Right atrium auricular region (tissue), 2 donors: ENCODE measurements around the gene PAX7. TPM values are rescaled to one million over a fixed set of nuclear protein-coding genes. Genes with fewer than 3 reads are reported as not detected.

Experiments
- DNase-seq: peaks from one replicate; pipeline ENCODE4 v3.0.0-alpha.2; 2019; ENCODE audit warnings: low spot score
- H3K27ac ChIP-seq, 2 donors: fragments of 200-600 bp; sonication (generic); 1 replicate in 1 of 2; 2 replicates in 1 of 2; pipeline ENCODE4 v1.5.1; 2016 to 2019
- H3K27me3 ChIP-seq, 2 donors: fragments of 200-600 bp; sonication (generic); one replicate each; pipeline versions ENCODE4 v1.5.1 to v1.6.0; 2017 to 2019
- H3K36me3 ChIP-seq: fragments of 200-600 bp; sonication (generic); one replicate; pipeline ENCODE4 v1.5.1; 2016
- H3K4me1 ChIP-seq, 2 donors: fragments of 200-600 bp; sonication (generic); one replicate each; pipeline versions ENCODE4 v1.5.1 to v1.6.0; 2017 to 2019
- H3K4me3 ChIP-seq, 2 donors: fragments of 200-600 bp; sonication (generic); 1 replicate in 1 of 2; 2 replicates in 1 of 2; pipeline ENCODE4 v1.5.1; 2017 to 2019; ENCODE audit warnings: mild to moderate bottlenecking in 1 of 2, moderate library complexity in 1 of 2
- H3K9me3 ChIP-seq, 2 donors: fragments of 200-600 bp; sonication (generic); one replicate each; pipeline ENCODE4 v1.5.1; 2019
- total RNA-seq, 2 donors: library from RNA; depleted of rRNA; stranded (reverse); fragments of >200 nt; gene quantifications; one replicate each; pipeline ENCODE4 v1.1.0, GENCODE V29; 2016
- TF ChIP-seq, protein P1 (sequence below), 2 donors: fragments of 200-600 bp; sonication (generic); IDR thresholded peaks; one replicate each; pipeline ENCODE4 v1.5.1; 2019; ENCODE audit warnings: antibody characterized with exemption in 2 of 2

The PAX7 gene
- total RNA-seq, 2 donors from 2014 or later, result not detected

DNA sequence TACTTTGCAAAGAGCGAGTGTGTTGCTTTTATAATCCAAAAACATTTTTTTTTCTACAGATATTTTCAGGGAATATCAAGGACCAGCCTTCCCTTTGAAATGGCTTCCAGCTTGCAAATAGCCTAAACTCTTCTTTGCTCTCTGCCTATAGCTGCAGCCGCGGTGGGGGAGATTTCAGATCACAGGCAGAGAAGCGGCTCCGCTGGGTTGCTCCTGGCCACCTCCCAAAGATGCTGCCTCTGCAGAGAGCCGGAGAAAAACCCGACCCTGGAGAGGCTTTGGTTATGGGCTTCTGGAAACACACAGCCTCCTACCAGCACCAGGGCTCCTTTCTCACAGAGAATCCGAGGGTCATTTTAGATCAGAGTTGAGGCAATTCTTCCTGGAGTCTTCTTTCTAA, 18.6 kb upstream of the PAX7 start:
- H3K27ac ChIP-seq, result no peak overlapping the region
- H3K36me3 ChIP-seq, result no peaks in the 10 kb centered on the region
- TF ChIP-seq, protein P1, sequence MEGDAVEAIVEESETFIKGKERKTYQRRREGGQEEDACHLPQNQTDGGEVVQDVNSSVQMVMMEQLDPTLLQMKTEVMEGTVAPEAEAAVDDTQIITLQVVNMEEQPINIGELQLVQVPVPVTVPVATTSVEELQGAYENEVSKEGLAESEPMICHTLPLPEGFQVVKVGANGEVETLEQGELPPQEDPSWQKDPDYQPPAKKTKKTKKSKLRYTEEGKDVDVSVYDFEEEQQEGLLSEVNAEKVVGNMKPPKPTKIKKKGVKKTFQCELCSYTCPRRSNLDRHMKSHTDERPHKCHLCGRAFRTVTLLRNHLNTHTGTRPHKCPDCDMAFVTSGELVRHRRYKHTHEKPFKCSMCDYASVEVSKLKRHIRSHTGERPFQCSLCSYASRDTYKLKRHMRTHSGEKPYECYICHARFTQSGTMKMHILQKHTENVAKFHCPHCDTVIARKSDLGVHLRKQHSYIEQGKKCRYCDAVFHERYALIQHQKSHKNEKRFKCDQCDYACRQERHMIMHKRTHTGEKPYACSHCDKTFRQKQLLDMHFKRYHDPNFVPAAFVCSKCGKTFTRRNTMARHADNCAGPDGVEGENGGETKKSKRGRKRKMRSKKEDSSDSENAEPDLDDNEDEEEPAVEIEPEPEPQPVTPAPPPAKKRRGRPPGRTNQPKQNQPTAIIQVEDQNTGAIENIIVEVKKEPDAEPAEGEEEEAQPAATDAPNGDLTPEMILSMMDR (IDR thresholded peaks at IDR 0.05), result no peak
- peaks cover 0 to 8% of the 10 kb centered on the region in 2 donors for H3K9me3 ChIP-seq
- H3K4me3 ChIP-seq, result no peak overlapping the region
- DNase-seq, result no peak
- H3K4me1 ChIP-seq, result no peaks in the 10 kb centered on the region
- H3K27me3 ChIP-seq, result no peaks in the 10 kb centered on the region

DNA sequence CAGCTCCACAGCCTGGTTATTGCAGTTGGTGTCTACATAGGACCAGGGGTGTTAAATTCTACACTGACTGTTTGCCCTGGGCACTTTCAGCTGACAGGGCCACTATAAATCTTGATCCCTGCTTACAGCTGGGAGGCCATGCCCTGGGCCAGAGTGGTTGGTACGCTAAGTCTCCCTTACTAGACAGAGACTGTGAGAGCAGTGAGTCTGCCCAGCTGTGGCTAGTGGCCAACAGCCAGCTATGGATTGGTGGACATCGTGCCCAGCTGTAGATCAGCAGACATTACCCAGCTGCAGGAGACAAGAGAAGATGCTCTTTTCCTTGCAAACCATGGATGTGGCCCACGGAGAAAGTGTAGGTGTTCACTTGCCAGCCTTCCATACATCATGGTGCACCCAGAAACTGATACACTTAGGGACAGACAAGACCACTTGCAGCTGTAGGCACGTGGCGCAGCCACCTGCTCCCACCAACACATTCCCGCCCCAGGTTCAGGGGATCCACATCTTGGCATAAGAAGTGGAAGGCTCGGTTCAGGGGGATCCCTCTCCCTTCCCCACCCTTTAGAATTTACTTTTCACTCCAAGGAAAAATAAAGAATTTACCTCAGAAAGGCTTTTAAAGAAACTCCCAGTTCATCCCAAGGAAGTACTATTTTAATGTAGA, 16.4 kb upstream of the PAX7 start:
- no peaks in the 10 kb centered on the region for H3K4me1 ChIP-seq
- H3K9me3 ChIP-seq, result peaks cover 0 to 8% of the 10 kb centered on the region in 2 donors
- no peak overlapping the region for H3K4me3 ChIP-seq
- no peak for DNase-seq
- H3K27ac ChIP-seq, result no peak overlapping the region
- TF ChIP-seq, protein P1 (IDR thresholded peaks at IDR 0.05), result no peak
- H3K36me3 ChIP-seq, result no peaks in the 10 kb centered on the region
- no peaks in the 10 kb centered on the region for H3K27me3 ChIP-seq

DNA sequence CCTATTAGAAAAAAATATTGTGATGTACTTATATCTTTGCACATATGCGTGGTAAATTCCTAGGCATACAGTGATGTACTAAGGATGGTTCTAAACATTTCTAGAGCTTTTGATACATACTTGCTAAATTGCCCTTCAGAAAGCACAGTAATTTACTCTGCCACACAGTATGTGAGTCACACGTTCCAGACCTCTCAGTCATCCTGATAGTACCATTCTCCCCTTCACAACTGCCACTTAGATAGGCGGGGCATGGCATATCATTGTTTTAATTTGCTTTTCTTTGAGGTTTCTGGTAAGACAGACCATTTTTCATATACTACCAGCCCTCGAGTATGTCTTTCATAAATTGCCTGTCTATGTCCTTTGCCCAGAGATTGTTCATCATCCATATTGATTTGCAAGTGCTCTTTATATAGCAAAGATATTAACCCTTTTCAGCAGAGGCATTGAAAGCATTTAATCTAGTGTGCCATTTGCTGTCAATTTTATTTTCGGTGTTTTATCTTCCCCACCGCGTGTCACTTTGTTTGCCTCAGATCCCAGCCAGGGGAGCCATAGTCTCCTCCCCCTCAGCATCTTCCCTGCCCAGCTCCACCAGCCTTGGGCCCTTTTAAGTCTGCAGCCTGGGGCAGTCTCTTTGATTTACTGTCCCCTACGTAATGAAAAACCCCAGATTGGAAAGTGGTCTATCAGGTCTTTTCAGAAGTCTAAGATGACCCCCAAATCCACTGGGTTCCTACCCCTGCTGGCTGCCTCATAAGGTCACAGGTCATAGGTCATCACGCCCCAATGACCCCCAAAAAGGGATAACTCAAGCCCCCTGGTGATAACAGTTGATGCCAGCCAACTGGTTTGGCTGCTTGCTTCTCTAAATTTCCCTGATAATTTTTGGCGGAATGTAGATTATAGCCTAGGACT, 11.8 kb upstream of the PAX7 start:
- H3K36me3 ChIP-seq, result no peaks in the 10 kb centered on the region
- TF ChIP-seq, protein P1 (IDR thresholded peaks at IDR 0.05), result no peak
- H3K4me3 ChIP-seq, result no peak overlapping the region
- H3K9me3 ChIP-seq, result peaks cover 0 to 3% of the 10 kb centered on the region in 2 donors
- DNase-seq, result no peak
- no peak overlapping the region for H3K27ac ChIP-seq
- no peaks in the 10 kb centered on the region for H3K4me1 ChIP-seq
- H3K27me3 ChIP-seq, result no peaks in the 10 kb centered on the region

DNA sequence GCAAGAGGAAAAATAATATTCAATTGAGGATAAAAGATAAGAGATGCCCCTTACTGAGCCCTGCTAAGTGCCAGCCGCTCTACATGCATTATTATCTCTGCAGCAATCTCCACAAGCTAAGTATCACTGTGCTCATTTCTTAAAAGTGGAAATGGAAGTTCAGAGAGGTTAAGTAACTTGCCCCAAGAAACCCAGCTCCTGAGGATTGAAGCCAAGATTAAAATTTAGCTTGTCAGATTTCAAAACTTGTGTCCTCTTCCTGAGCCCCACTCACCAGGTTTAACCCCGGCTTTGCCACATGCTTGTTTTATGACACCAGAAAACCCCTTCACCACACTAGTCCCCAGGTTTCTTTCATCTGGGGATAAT, 11.2 kb upstream of the PAX7 start:
- H3K36me3 ChIP-seq, result no peaks in the 10 kb centered on the region
- H3K9me3 ChIP-seq, result no peaks in the 10 kb centered on the region
- TF ChIP-seq, protein P1 (IDR thresholded peaks at IDR 0.05), result no peak
- no peak overlapping the region for H3K4me3 ChIP-seq
- DNase-seq, result no peak
- no peaks in the 10 kb centered on the region for H3K27me3 ChIP-seq
- no peak overlapping the region for H3K27ac ChIP-seq
- H3K4me1 ChIP-seq, result no peaks in the 10 kb centered on the region

DNA sequence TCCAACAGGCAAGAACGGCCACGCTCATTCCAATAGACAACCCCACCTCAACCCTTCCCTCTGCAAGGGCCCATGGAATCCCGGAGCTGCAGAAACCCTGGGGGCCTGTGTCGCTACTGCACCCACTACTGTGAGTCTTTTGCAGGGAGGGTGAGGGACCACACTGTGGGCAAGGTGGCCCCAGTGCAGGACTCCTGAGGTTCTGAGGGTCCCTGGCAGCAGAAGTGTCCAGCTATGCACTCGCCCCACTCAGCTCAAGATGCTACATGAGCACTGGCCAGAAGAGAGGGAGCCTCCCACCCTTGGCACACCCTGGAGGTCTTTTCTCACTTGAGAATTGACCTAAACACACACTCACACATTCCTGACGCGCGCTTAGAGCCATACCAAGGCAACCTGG, 2.1 kb upstream of the PAX7 start:
- H3K4me3 ChIP-seq, result no peak overlapping the region
- H3K36me3 ChIP-seq, result no peaks in the 10 kb centered on the region
- TF ChIP-seq, protein P1 (IDR thresholded peaks at IDR 0.05), result no peak
- no peaks in the 10 kb centered on the region for H3K9me3 ChIP-seq
- H3K27me3 ChIP-seq, result peaks cover 21 to 38% of the 10 kb centered on the region in 2 donors
- peaks cover 0 to 11% of the 10 kb centered on the region in 2 donors for H3K4me1 ChIP-seq
- no peak overlapping the region for H3K27ac ChIP-seq
- no peak for DNase-seq
